H1 (cell line): Measurements from ENCODE around the gene GALNT7. TPM values are rescaled to one million over a fixed set of nuclear protein-coding genes. Genes with fewer than 3 reads are reported as not detected.
A peak's percentile ranks its signal among the peaks of the same experiment; 100 is the strongest.

Source experiments
- TCF12 ChIP-seq: IDR thresholded peaks from 2 replicates; pipeline ENCODE4 v1.6.1; 2011; ENCODE audit warnings: low read depth, mild to moderate bottlenecking, low read length
- polyA plus RNA-seq, 7 experiments: library from polyadenylated mRNA; depleted of rRNA in 3 of 7; stranded (reverse) in 5 of 7; unstranded in 2 of 7; fragments of >200 nt in 5 of 7; fragments of 200-250 nt in 2 of 7; gene quantifications; 1 replicate in 5 of 7; 2 replicates in 1 of 7; 4 replicates in 1 of 7; pipeline versions ENCODE4 v1.2.1 to v1.2.3, GENCODE V29; 2011 to 2013; ENCODE audit warnings: missing spikeins in 2 of 7, mixed read lengths in 2 of 7
- total RNA-seq: library from RNA; stranded (reverse); fragmentation: NEBNext Ultra II Directional; extraction: Animal tissue kit (Norgen Biotek cat#: 25700); gene quantifications from 2 replicates; pipeline ENCODE4 v1.2.1, GENCODE V29; 2021

GALNT7 gene
- total and polyA plus RNA-seq, 2 of the 8 experiments (the other 6 are each of a cell fraction or from before 2014, with no cell fraction given), result 22.4 to 85.5 TPM

GRCh38 chr4:173121076-173121561, 47.5 kb upstream of the GALNT7 start (continued):
- peak; percentile 72; the same call in 1 of the 2 replicates for TF ChIP-seq TCF12
